Nephron (organoid): ENCODE results near the gene CHD9.
A peak's percentile ranks its signal among the peaks of the same experiment; 100 is the strongest.

Experiments
- H3K27ac Mint-ChIP-seq, 3 experiments: 2 replicates each; pipeline ENCODE4 v1.8.0; 2020; ENCODE audit warnings: mixed read lengths in 3 of 3, mild to moderate bottlenecking in 2 of 3, moderate library complexity in 1 of 3
- H3K27me3 Mint-ChIP-seq: 2 replicates; pipeline ENCODE4 v1.8.0; 2021; ENCODE audit warnings: low read depth, mild to moderate bottlenecking, moderate library complexity, mixed read lengths
- H3K36me3 Mint-ChIP-seq: 2 replicates; pipeline ENCODE4 v1.8.0; 2020; ENCODE audit warnings: low read depth, mixed read lengths
- H3K4me1 Mint-ChIP-seq: 2 replicates; pipeline ENCODE4 v1.8.0; 2020; ENCODE audit warnings: mixed read lengths
- H3K4me3 Mint-ChIP-seq, 3 experiments: 2 replicates each; pipeline ENCODE4 v1.8.0; 2020; ENCODE audit warnings: mild to moderate bottlenecking in 3 of 3, mixed read lengths in 3 of 3, moderate library complexity in 2 of 3
- H3K9me3 Mint-ChIP-seq: 2 replicates; pipeline ENCODE4 v1.8.0; 2020; ENCODE audit warnings: mixed read lengths
- TF ChIP-seq, protein P1 (sequence below), 3 experiments: fragments of 200-600 bp; sonication (generic); IDR thresholded peaks; one replicate each; pipeline ENCODE4 v1.5.0; 2021; ENCODE audit warnings: antibody characterized with exemption in 3 of 3; ENCODE audit not compliant: unreplicated experiment in 3 of 3

The CHD9 gene

GRCh38 chr16:53024045-53024444 is 30.7 kb upstream of the CHD9 start:
- H3K4me1 Mint-ChIP-seq, result no peaks in the 10 kb centered on the region
- H3K4me3 Mint-ChIP-seq, result no peak overlapping the region
- no peak overlapping the region for H3K27ac Mint-ChIP-seq
- H3K36me3 Mint-ChIP-seq, result no peaks in the 10 kb centered on the region
- TF ChIP-seq, protein P1, sequence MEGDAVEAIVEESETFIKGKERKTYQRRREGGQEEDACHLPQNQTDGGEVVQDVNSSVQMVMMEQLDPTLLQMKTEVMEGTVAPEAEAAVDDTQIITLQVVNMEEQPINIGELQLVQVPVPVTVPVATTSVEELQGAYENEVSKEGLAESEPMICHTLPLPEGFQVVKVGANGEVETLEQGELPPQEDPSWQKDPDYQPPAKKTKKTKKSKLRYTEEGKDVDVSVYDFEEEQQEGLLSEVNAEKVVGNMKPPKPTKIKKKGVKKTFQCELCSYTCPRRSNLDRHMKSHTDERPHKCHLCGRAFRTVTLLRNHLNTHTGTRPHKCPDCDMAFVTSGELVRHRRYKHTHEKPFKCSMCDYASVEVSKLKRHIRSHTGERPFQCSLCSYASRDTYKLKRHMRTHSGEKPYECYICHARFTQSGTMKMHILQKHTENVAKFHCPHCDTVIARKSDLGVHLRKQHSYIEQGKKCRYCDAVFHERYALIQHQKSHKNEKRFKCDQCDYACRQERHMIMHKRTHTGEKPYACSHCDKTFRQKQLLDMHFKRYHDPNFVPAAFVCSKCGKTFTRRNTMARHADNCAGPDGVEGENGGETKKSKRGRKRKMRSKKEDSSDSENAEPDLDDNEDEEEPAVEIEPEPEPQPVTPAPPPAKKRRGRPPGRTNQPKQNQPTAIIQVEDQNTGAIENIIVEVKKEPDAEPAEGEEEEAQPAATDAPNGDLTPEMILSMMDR (IDR thresholded peaks at IDR 0.05; ENCODE audit: unreplicated experiment in 3 of 3), result no peak
- H3K27me3 Mint-ChIP-seq, result peaks cover 7% of the 10 kb centered on the region
- H3K9me3 Mint-ChIP-seq, result no peaks in the 10 kb centered on the region

- peaks cover 9% of the 10 kb centered on the region for H3K4me1 Mint-ChIP-seq
- no peaks in the 10 kb centered on the region for H3K36me3 Mint-ChIP-seq
- no peak overlapping the region for H3K27ac Mint-ChIP-seq
- peaks cover 6% of the 10 kb centered on the region for H3K27me3 Mint-ChIP-seq
- H3K9me3 Mint-ChIP-seq, result peaks cover 8% of the 10 kb centered on the region
- no peak overlapping the region for H3K4me3 Mint-ChIP-seq
- TF ChIP-seq, protein P1 (IDR thresholded peaks at IDR 0.05; ENCODE audit: unreplicated experiment in 3 of 3), result no peak
Observed at GRCh38 chr16:53029971-53030370, 24.8 kb upstream of the CHD9 start.

GRCh38 chr16:53031323-53031942 is 23.4 kb upstream of the CHD9 start:
- H3K9me3 Mint-ChIP-seq, result peaks cover 8% of the 10 kb centered on the region
- no peak overlapping the region for H3K4me3 Mint-ChIP-seq
- peaks cover 13% of the 10 kb centered on the region for H3K4me1 Mint-ChIP-seq
- TF ChIP-seq, protein P1 (IDR thresholded peaks at IDR 0.05; ENCODE audit: unreplicated experiment in 3 of 3), result no peak
- H3K27me3 Mint-ChIP-seq, result peaks cover 6% of the 10 kb centered on the region
- H3K27ac Mint-ChIP-seq, result peak overlapping the region in 2 of 3 experiments; percentile 1 to 39
- H3K36me3 Mint-ChIP-seq, result no peaks in the 10 kb centered on the region

DNA sequence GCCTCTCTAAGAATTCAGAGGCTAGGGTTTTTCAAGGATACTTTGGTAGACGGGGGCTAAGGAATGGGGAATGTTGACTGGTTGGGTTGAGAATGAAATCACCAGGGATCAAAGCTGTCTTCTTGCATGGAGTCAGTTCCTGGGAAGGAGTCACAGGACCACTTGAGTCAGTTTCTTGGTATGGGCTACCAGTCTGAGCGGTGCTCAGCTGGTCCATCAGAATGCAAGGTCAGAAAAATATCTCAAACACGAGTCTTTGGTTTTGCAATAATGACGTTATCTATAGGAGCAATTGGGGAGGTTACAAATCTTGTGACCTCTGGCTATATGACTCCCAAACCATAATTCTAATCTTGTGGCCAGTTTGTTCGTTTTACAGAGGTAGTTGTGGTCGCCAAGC is 20.5 kb upstream of the CHD9 start:
- TF ChIP-seq, protein P1 (IDR thresholded peaks at IDR 0.05; ENCODE audit: unreplicated experiment in 3 of 3), result no peak

DNA sequence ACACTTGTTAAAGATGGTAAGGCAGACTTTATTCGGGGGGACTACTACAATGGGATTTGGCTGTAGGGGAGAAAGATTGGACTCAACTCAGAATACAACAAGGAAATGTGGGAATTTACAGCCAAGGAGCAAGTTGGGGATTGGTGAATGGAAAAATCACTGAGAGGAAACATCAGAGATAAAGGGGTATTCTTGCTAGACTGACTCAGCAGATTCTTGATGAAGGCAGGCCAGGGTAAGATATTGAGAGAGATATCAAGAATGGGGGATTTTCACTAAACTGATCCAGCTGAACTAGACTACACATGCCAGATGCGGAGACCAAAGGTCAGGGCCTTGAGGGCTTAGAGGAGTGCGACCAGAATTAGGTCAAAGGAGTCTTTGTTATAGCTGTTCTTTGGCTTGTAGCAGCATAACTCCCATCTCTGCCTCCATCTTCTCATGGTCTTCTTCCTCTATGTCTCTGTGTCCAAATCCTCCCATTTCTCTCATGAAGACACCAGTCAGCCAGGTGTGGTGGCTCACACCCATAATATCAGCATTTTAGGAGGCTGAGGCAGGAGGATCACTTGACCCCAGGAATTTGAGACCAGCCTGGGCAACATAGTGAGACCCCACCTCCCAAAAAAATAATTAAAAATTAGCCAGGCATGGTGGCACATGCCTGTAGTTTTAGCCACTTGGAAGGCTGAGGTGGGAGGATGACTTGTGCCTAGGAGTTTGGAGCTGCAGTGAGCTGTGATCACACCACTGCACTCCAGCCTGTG is 19.4 kb upstream of the CHD9 start:
- no peaks in the 10 kb centered on the region for H3K36me3 Mint-ChIP-seq
- H3K4me1 Mint-ChIP-seq, result peaks cover 29% of the 10 kb centered on the region
- TF ChIP-seq, protein P1 (IDR thresholded peaks at IDR 0.05; ENCODE audit: unreplicated experiment in 3 of 3), result no peak
- H3K27ac Mint-ChIP-seq, result peak overlapping the region in 2 of 3 experiments; percentile 32 to 51
- no peak overlapping the region for H3K4me3 Mint-ChIP-seq
- H3K27me3 Mint-ChIP-seq, result peaks cover 6% of the 10 kb centered on the region
- peaks cover 8% of the 10 kb centered on the region for H3K9me3 Mint-ChIP-seq

More for the DNA sequence above, 20.5 kb upstream of the CHD9 start:
- Mint-ChIP-seq H3K4me3 (no peak overlapping the region), H3K36me3 (no peaks in the 10 kb centered on the region), H3K27me3 (peaks cover 6% of the 10 kb centered on the region), H3K9me3 (peaks cover 8% of the 10 kb centered on the region), H3K4me1 (peaks cover 28% of the 10 kb centered on the region), H3K27ac (no peak overlapping the region)
